ENCODE measurements around the gene FGR.

FGR gene

DNA sequence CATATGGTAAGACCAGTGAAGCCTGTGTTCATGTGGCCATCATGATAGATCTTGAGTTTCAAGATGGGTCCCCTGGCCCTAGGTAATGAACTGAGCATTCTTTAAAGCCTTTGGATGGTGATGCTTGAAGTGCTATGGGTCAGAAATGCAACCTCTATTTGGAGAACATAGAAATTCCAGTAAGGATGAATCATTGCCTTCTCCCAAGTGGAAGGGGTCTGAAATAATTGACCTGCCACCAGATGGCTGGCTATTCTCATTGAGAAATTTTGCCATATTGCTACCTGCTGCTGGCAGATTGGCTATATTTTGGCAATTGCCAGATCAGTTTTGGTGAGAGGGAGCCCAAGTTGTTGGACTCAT, 37.7 kb upstream of the FGR start:
- TF ChIP-seq, protein P1, sequence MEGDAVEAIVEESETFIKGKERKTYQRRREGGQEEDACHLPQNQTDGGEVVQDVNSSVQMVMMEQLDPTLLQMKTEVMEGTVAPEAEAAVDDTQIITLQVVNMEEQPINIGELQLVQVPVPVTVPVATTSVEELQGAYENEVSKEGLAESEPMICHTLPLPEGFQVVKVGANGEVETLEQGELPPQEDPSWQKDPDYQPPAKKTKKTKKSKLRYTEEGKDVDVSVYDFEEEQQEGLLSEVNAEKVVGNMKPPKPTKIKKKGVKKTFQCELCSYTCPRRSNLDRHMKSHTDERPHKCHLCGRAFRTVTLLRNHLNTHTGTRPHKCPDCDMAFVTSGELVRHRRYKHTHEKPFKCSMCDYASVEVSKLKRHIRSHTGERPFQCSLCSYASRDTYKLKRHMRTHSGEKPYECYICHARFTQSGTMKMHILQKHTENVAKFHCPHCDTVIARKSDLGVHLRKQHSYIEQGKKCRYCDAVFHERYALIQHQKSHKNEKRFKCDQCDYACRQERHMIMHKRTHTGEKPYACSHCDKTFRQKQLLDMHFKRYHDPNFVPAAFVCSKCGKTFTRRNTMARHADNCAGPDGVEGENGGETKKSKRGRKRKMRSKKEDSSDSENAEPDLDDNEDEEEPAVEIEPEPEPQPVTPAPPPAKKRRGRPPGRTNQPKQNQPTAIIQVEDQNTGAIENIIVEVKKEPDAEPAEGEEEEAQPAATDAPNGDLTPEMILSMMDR (IDR thresholded peaks at IDR 0.05; ENCODE audit: low read depth, low read length): no peak
- peak; percentile 32 for DNase-seq (ENCODE audit: low read depth, low spot score)
- H3K4me3 ChIP-seq (ENCODE audit: low read depth, low read length): peak overlapping the region; percentile 49
- in situ Hi-C loops (cut with HindIII; ENCODE audit: low sequenced_read_pairs): no loop called here

DNA sequence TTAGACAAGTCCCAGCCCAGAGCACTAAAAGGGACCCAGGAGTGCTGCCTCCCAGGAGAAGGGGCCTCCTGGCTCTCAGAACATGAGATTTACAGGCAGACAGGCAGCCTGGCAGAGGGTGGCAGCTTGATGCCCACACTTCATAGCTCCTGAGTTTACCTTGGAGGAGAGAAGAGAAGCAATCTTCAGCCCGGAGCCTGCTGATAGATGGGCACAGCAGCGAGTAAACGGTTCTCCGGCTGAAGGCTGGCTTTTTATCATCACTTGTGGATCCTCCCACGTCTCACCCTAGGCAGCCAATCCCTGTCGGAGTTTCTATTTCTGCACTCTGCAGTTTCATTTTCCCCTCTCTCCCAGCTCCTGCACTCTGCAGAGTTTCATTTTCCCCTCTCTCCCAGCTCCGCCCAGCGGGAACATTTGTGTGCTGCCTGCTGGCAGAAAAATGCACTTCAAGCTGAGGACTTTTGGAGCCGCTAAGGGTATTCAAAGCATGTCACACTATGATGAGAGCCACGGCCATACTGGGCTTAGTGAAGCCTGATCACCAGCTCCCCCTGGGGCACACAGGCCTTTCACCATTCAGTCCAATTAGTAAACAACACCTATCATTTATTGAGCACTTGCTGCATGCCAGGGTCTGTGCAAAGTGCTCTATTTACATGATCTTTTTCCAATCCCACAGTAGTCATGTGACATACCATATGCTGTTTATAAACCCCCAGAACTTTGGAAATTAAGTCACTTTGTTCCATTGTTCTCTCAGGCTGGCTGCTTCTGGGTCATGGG, 37.2 kb upstream of the FGR start, which contains the start of gene IFI6:
IFI6 (minus strand) TSS at position 229 of the 786 bp plus-strand sequence. CDS start 2,878 bp downstream, outside the sequence.
- in situ Hi-C loops (cut with HindIII; ENCODE audit: low sequenced_read_pairs): no loop called here

DNA sequence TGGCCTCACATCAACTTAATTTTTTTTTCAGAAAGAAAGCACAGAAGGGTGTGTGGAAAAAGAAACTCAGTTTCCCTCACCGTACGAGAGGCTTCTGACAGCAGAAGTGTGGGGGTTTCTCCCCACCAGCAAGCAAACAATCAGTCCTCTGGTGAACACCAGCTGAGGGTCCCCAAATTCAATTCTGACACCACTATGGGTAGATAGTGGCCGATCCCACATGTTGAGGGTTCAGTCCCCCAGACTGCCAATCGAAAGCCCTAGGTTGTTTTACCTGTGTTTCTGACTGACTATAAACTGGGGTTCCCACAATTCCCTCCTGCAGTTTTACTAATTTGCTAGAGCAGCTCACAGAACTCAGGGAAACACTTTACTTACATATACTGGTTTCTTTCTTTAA, 34.9 kb upstream of the FGR start:
- TF ChIP-seq, protein P1 (IDR thresholded peaks at IDR 0.05; ENCODE audit: low read depth, low read length): no peak
- DNase-seq (ENCODE audit: low read depth, low spot score): no peak
- in situ Hi-C loops (cut with HindIII; ENCODE audit: low sequenced_read_pairs): no loop called here
- H3K4me3 ChIP-seq (ENCODE audit: low read depth, low read length): no peak overlapping the region

More for the DNA sequence above, 37.2 kb upstream of the FGR start, which contains the start of gene IFI6:
- peak within 1 kb of the TSS; percentile 49 for H3K4me3 ChIP-seq (ENCODE audit: low read depth, low read length)
- peak; percentile 96 for DNase-seq (ENCODE audit: low read depth, low spot score)
- TF ChIP-seq, protein P1 (IDR thresholded peaks at IDR 0.05; ENCODE audit: low read depth, low read length): peak; percentile 37

DNA sequence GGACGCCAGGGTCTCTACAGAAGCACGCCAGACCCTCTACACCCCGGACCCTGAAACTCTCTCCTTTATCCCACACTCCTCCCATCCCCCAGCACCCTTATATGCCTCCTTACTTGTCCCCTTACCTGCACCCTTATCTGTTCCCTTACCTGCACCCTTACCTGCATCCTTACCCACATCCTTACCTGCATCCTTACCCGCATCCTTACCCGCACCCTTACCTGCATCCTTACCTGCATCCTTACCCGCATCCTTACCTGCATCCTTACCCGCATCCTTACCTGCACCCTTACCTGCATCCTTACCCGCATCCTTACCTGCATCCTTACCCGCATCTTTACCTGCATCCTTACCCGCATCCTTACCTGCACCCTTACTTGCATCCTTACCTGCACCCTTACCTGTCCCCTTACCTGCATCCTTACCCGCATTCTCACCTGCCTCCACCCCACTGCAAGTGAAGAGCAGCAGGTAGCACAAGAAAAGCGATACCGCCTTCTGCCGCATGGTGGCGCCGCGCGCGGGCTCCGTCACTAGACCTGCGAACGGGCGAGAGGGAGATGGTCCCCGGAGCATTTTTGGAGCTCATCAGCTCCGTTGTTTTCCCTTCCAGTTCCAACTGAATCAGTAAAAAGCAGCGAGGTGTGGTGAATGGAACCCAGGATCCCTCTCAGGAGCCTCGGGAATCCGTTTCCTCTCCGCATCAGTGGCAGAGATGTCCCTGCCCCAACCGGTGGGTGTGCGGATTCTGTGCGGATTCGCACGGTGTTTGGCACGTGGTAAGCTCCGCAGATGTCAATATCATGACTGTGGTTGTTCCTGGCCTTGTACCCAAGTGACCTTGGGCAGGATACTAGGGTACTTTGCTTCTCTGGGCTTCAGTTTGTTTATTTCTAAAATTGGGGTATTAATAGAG, 34.1 kb upstream of the FGR start:
- peak overlapping the region; percentile 38 for H3K4me3 ChIP-seq (ENCODE audit: low read depth, low read length)
- in situ Hi-C loops (cut with HindIII; ENCODE audit: low sequenced_read_pairs): no loop called here
- TF ChIP-seq, protein P1 (IDR thresholded peaks at IDR 0.05; ENCODE audit: low read depth, low read length): peak; percentile 92

DNA sequence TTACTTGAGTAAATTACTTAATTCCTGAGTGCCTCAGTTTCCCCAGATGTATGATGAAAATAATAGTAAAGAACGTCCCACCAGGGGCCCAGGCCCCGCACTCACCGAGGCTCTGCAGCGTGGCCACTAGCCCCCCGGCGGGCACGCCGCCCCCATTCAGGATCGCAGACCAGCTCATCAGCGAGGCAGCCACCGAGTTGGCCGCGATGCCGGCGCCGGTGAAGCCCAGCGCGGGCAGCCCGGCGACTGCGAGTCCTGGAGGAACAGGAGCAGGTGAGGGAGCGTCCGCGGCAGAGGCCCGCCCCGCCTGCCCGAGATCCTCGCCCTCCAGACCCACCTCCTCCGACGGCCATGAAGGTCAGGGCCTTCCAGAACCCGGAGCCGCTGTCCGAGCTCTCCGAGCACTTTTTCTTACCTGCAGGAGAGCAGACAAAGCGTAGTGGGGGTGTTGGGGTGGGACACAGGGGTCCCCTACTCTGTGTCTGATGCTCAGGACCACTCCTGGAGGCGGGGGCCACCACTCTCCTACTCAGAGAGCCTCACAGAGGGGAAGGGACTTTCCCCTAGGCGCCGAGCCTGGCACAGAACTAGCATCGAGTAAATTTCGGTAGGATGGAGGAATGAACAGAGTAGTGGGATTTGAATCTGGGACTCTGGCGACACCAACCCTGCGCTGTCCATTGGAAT, 33.3 kb upstream of the FGR start:
- in situ Hi-C loops (cut with HindIII; ENCODE audit: low sequenced_read_pairs): no loop called here

More for the DNA sequence above, 34.1 kb upstream of the FGR start:
- peak; percentile 51 for DNase-seq (ENCODE audit: low read depth, low spot score)

More for the DNA sequence above, 33.3 kb upstream of the FGR start:
- TF ChIP-seq, protein P1 (IDR thresholded peaks at IDR 0.05; ENCODE audit: low read depth, low read length): no peak
- H3K4me3 ChIP-seq (ENCODE audit: low read depth, low read length): no peak overlapping the region
- no peak for DNase-seq (ENCODE audit: low read depth, low spot score)
